ENCODE data around the gene CD276.

CD276 gene

DNA sequence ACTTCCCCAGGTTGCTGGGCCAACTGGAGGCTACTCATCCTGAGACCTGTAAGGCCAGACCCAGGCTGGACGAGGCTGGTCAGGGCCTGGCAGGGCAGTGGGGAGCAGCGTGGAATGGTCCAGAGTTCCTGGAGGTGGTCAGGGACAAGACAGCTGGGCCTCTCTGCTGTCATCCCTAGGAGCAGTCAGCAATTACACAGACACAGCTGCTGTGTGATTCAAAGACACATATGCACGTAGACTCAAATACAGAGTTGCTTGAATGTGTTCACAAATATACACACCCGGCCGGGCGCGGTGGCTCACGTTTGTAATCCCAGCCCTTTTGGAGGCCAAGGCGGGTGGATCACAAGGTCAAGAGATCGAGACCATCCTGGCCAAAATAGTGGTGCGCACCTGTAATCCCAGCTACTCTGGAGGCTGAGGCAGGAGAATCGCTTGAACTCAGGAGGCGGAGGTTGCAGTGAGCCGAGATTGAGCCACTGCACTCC is 1.5 kb upstream of the CD276 start:
- Histone ChIP-seq H3K27me3 (ENCODE audit: control insufficient read depth in 5 of 5, insufficient read depth in 4 of 5, low read length in 5 of 5) (no peaks in the 10 kb centered on the region), H3K9me3 (ENCODE audit: control insufficient read depth in 5 of 5, low read length in 5 of 5) (no peaks in the 10 kb centered on the region), H3K9ac (ENCODE audit: low read length in 5 of 5) (no peak overlapping the region), H3K4me1 (ENCODE audit: control insufficient read depth in 5 of 5, insufficient read depth in 5 of 5, low read length in 5 of 5) (peaks cover 5 to 53% (median 46%) of the 10 kb centered on the region in 5 donors), H3K36me3 (ENCODE audit: control insufficient read depth in 5 of 5, insufficient read depth in 5 of 5, low read length in 5 of 5) (no peaks in the 10 kb centered on the region), H3K4me3 (ENCODE audit: low read depth in 1 of 5, low read length in 5 of 5) (no peak overlapping the region), H3K27ac (ENCODE audit: low read depth, low read length) (peak overlapping the region; percentile 80)

DNA sequence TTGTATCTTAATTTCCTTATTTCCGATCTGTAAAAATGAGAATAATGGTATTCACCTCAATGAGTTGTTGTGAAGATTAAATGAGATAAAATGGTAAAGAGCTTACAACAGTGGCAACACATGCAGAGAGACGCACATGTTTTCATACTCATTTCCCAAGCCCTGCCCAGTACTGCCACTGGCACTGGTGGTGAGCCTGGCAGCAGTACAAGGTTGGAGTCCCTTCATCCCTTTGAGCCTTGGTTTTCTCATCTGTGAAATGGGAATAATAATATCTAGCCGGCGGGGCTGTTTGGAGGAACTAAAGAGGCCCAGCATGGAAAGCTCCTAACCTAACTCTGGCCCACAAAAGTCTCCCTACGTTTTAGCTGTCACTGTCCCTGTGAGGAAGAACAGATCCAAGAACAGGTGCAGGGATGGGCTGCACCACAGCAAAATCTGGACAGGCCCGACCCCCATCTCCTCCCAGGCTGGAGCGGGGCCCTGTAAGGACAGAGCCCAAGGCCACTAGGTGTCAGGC is 866 bp upstream of the CD276 start:
- H3K9ac ChIP-seq (ENCODE audit: low read length in 5 of 5), result peak overlapping the region in 3 of 5 donors; percentile 26 to 73 (median 68)
- H3K27me3 ChIP-seq (ENCODE audit: control insufficient read depth in 5 of 5, insufficient read depth in 4 of 5, low read length in 5 of 5), result no peaks in the 10 kb centered on the region
- peak overlapping the region; percentile 80 for H3K27ac ChIP-seq (ENCODE audit: low read depth, low read length)
- H3K36me3 ChIP-seq (ENCODE audit: control insufficient read depth in 5 of 5, insufficient read depth in 5 of 5, low read length in 5 of 5), result no peaks in the 10 kb centered on the region
- H3K4me3 ChIP-seq (ENCODE audit: low read depth in 1 of 5, low read length in 5 of 5), result peak overlapping the region in 3 of 5 donors; percentile 65 to 75 (median 73)
- peaks cover 9 to 58% (median 53%) of the 10 kb centered on the region in 5 donors for H3K4me1 ChIP-seq (ENCODE audit: control insufficient read depth in 5 of 5, insufficient read depth in 5 of 5, low read length in 5 of 5)
- no peaks in the 10 kb centered on the region for H3K9me3 ChIP-seq (ENCODE audit: control insufficient read depth in 5 of 5, low read length in 5 of 5)

DNA sequence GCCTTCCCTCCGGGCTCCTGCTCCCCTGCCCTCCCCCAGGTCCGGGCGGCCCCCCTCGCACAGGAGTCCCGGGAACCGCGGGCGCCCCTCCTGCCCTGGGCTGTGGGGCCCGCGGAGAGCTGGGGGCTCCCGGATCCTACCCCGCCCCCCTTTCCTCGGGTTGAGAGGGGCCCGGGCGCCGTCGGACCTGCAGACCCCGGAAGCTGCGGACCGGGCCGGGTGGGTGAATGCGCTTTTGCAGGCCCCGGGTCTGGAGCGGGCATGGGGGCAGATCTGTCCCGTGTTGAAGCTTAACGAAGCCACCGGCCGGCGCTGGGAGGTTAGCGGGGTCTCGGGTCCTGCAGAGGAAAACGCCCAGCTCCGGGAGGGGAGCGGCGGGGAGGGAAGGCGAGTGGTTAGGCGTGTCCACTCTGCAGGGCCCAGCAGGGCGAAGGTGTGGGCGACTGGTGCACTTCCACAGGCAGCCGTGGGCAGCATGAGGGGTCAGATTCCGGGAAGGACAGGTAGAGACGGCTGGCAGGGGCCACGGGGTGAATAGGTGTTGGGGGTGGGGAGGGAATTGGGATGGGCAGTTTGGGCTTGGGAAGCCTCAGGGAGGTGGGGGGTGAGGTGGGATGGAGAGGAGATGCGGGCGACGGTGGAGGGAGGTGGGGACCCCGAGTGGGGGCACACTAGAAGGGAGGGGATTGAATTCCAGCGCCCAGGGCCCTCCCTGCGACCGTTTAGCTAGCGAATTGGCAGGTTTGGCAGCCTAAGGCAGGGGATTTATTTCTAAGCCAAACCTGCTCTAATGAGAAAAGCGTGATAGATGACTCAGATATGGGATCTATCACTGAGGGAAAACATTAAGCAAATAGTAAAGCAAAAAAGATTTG is 635 bp downstream of the CD276 start:
- peak overlapping the region; percentile 64 to 85 (median 73) for H3K4me3 ChIP-seq (ENCODE audit: low read depth in 1 of 5, low read length in 5 of 5)
- no peaks in the 10 kb centered on the region for H3K9me3 ChIP-seq (ENCODE audit: control insufficient read depth in 5 of 5, low read length in 5 of 5)
- peak overlapping the region; percentile 87 for H3K27ac ChIP-seq (ENCODE audit: low read depth, low read length)
- peaks cover 9 to 73% (median 62%) of the 10 kb centered on the region in 5 donors for H3K4me1 ChIP-seq (ENCODE audit: control insufficient read depth in 5 of 5, insufficient read depth in 5 of 5, low read length in 5 of 5)
- no peaks in the 10 kb centered on the region for H3K36me3 ChIP-seq (ENCODE audit: control insufficient read depth in 5 of 5, insufficient read depth in 5 of 5, low read length in 5 of 5)
- H3K27me3 ChIP-seq (ENCODE audit: control insufficient read depth in 5 of 5, insufficient read depth in 4 of 5, low read length in 5 of 5), result no peaks in the 10 kb centered on the region
- H3K9ac ChIP-seq (ENCODE audit: low read length in 5 of 5), result peak overlapping the region in 4 of 5 donors; percentile 72 to 86 (median 80)

DNA sequence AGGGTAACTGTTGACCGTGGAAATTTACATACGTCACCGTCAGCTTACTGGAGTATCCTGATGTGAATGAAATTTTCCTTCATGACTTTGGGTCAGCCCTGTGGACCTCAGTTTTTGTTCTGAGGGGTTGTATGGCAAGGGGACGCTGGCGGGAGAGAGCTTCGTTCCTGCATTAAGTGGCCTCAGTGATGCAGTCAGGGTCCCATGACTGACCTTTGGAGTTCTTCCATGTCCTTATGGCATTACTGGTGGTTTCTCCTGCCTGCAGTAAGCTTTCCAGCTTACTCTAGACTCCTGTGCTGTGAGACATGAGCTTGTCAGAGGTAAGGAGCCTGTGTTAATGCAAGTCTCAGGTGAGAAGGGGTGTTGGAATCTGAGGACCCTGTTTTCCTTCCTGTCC is 1.8 kb downstream of the CD276 start:
- H3K27me3 ChIP-seq (ENCODE audit: control insufficient read depth in 5 of 5, insufficient read depth in 4 of 5, low read length in 5 of 5), result no peaks in the 10 kb centered on the region

DNA sequence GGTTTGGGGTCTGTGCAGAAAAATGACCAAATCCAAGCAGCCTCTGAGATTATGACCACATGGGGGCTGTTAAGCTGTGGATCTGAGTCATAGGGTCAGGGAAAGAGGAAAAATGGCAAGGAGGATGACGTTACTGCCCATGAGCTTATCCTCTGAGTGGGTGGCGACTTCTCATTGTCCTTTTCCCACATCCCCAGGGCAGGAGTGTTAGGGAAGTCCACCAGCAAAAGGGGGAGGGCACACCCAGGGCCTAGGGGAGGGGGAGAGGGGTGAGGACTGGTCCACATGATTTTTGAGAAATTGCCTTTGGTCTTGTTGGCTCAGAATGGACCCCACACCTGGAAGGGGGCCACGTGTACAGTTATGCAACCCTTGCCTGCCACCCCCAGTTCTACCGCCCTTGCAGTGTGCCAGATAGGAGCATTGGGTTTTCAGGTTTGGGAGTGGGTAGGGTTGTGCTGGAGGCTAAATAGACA is 2.6 kb downstream of the CD276 start:
- H3K27ac ChIP-seq (ENCODE audit: low read depth, low read length), result peak overlapping the region; percentile 87
- H3K4me1 ChIP-seq (ENCODE audit: control insufficient read depth in 5 of 5, insufficient read depth in 5 of 5, low read length in 5 of 5), result peaks cover 14 to 90% (median 72%) of the 10 kb centered on the region in 5 donors
- H3K27me3 ChIP-seq (ENCODE audit: control insufficient read depth in 5 of 5, insufficient read depth in 4 of 5, low read length in 5 of 5), result no peaks in the 10 kb centered on the region
- no peaks in the 10 kb centered on the region for H3K36me3 ChIP-seq (ENCODE audit: control insufficient read depth in 5 of 5, insufficient read depth in 5 of 5, low read length in 5 of 5)
- H3K9ac ChIP-seq (ENCODE audit: low read length in 5 of 5), result peak overlapping the region in 1 of 5 donors; percentile 86
- H3K9me3 ChIP-seq (ENCODE audit: control insufficient read depth in 5 of 5, low read length in 5 of 5), result no peaks in the 10 kb centered on the region
- peak overlapping the region in 3 of 5 donors; percentile 64 to 73 (median 69) for H3K4me3 ChIP-seq (ENCODE audit: low read depth in 1 of 5, low read length in 5 of 5)

More for the DNA sequence above, 1.8 kb downstream of the CD276 start:
- Histone ChIP-seq H3K27ac (ENCODE audit: low read depth, low read length) (peak overlapping the region; percentile 87), H3K9ac (ENCODE audit: low read length in 5 of 5) (peak overlapping the region in 4 of 5 donors; percentile 2 to 86 (median 60)), H3K4me3 (ENCODE audit: low read depth in 1 of 5, low read length in 5 of 5) (peak overlapping the region; percentile 64 to 85 (median 73)), H3K4me1 (ENCODE audit: control insufficient read depth in 5 of 5, insufficient read depth in 5 of 5, low read length in 5 of 5) (peaks cover 9 to 83% (median 63%) of the 10 kb centered on the region in 5 donors), H3K9me3 (ENCODE audit: control insufficient read depth in 5 of 5, low read length in 5 of 5) (no peaks in the 10 kb centered on the region), H3K36me3 (ENCODE audit: control insufficient read depth in 5 of 5, insufficient read depth in 5 of 5, low read length in 5 of 5) (no peaks in the 10 kb centered on the region)

DNA sequence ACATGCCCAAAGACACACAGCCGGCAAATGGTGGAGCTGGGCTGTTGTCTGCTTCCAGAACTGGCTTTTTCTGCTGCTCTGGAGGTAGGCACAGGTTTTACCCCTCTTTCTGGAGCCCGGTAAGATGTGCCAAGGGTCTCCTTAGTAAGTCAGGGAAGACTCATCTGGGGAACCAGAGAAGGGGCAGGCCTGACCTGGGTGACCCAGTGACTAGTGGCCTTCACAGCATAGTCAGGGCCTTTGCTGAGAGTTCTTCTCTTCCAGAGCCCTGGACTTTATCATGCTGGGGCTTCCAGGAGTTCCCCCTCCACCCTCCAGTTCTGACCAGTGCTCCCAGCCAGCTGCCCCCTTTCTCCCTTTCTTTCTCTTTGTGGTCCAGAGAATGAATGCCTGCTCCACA is 3.2 kb downstream of the CD276 start:
- no peaks in the 10 kb centered on the region for H3K36me3 ChIP-seq (ENCODE audit: control insufficient read depth in 5 of 5, insufficient read depth in 5 of 5, low read length in 5 of 5)
- H3K9ac ChIP-seq (ENCODE audit: low read length in 5 of 5), result peak overlapping the region in 3 of 5 donors; percentile 20 to 52 (median 47)
- no peaks in the 10 kb centered on the region for H3K9me3 ChIP-seq (ENCODE audit: control insufficient read depth in 5 of 5, low read length in 5 of 5)
- H3K4me3 ChIP-seq (ENCODE audit: low read depth in 1 of 5, low read length in 5 of 5), result peak overlapping the region in 1 of 5 donors; percentile 19
- H3K4me1 ChIP-seq (ENCODE audit: control insufficient read depth in 5 of 5, insufficient read depth in 5 of 5, low read length in 5 of 5), result peaks cover 14 to 88% (median 74%) of the 10 kb centered on the region in 5 donors
- peak overlapping the region; percentile 87 for H3K27ac ChIP-seq (ENCODE audit: low read depth, low read length)
- no peaks in the 10 kb centered on the region for H3K27me3 ChIP-seq (ENCODE audit: control insufficient read depth in 5 of 5, insufficient read depth in 4 of 5, low read length in 5 of 5)

DNA sequence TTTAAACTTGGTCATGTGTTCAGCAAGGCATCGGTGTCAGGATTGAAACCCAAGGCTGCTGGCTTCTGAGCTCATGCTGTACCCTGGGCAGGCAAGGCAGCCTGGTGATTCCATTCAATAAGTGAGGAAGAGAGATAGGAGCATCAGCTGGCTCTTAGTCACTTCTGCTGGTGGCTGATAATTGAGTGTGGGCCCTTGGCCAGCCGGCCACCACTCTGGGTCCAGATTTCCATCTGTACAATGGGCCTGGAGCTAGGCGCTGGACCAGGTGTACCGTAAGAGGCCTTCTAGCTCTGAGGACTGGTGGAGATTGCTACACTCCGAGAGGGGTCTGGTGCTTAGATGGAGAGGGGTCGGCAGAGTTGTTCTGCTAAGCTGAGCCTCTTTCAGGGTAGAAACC is 4.3 kb downstream of the CD276 start:
- Histone ChIP-seq H3K9me3 (ENCODE audit: control insufficient read depth in 5 of 5, low read length in 5 of 5) (no peaks in the 10 kb centered on the region), H3K27ac (ENCODE audit: low read depth, low read length) (peak overlapping the region; percentile 87), H3K4me3 (ENCODE audit: low read depth in 1 of 5, low read length in 5 of 5) (peak overlapping the region in 1 of 5 donors; percentile 19), H3K27me3 (ENCODE audit: control insufficient read depth in 5 of 5, insufficient read depth in 4 of 5, low read length in 5 of 5) (no peaks in the 10 kb centered on the region), H3K9ac (ENCODE audit: low read length in 5 of 5) (peak overlapping the region in 3 of 5 donors; percentile 1 to 43 (median 31)), H3K36me3 (ENCODE audit: control insufficient read depth in 5 of 5, insufficient read depth in 5 of 5, low read length in 5 of 5) (no peaks in the 10 kb centered on the region), H3K4me1 (ENCODE audit: control insufficient read depth in 5 of 5, insufficient read depth in 5 of 5, low read length in 5 of 5) (peaks cover 14 to 81% (median 71%) of the 10 kb centered on the region in 5 donors)

DNA sequence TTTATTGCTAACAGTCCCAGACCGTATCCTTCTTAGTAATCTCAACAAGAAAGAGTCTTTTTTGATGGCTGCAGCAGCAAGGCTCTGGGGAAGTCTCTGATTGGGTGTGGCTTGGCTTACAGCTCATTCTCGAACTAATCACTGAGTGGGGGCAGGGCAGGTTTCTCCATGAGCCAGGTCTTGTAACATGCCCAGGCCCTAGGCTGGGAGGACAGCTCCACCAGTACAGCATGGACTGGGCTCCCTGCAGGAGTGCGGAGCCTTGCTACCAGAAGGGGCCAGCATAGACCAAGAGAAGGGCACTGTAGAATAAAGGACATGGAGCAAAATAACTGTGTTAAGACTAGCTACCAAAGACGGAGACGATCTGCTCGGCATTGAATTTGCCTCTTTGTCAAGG is 7.2 kb downstream of the CD276 start:
- H3K27ac ChIP-seq (ENCODE audit: low read depth, low read length), result peak overlapping the region; percentile 26
- H3K9ac ChIP-seq (ENCODE audit: low read length in 5 of 5), result peak overlapping the region in 1 of 5 donors; percentile 27
- H3K36me3 ChIP-seq (ENCODE audit: control insufficient read depth in 5 of 5, insufficient read depth in 5 of 5, low read length in 5 of 5), result no peaks in the 10 kb centered on the region
- H3K9me3 ChIP-seq (ENCODE audit: control insufficient read depth in 5 of 5, low read length in 5 of 5), result no peaks in the 10 kb centered on the region
- H3K4me1 ChIP-seq (ENCODE audit: control insufficient read depth in 5 of 5, insufficient read depth in 5 of 5, low read length in 5 of 5), result peaks cover 22 to 84% (median 76%) of the 10 kb centered on the region in 5 donors
- H3K27me3 ChIP-seq (ENCODE audit: control insufficient read depth in 5 of 5, insufficient read depth in 4 of 5, low read length in 5 of 5), result no peaks in the 10 kb centered on the region
- no peak overlapping the region for H3K4me3 ChIP-seq (ENCODE audit: low read depth in 1 of 5, low read length in 5 of 5)

DNA sequence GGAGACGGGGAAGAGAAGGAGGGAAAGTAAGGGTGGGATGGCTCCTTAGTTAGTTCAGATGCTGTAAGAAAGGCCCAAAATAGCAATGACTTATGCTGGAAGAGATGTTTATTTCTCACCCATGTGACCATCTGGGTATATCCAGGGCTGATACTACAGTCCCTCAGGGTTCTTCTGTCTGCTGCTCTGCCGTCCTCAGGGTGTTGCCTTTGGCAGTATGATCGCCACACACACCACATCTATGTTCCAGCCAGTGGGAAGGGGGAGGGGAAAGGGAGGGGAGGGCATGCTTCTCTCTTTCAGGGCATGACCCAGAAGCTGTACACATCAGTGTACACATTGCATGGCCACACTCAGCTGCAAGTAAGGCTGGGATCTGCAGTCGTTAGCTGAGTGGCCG is 10.2 kb downstream of the CD276 start:
- Histone ChIP-seq H3K4me3 (ENCODE audit: low read depth in 1 of 5, low read length in 5 of 5) (no peak overlapping the region), H3K4me1 (ENCODE audit: control insufficient read depth in 5 of 5, insufficient read depth in 5 of 5, low read length in 5 of 5) (peaks cover 24 to 71% (median 61%) of the 10 kb centered on the region in 5 donors), H3K9me3 (ENCODE audit: control insufficient read depth in 5 of 5, low read length in 5 of 5) (no peaks in the 10 kb centered on the region), H3K27me3 (ENCODE audit: control insufficient read depth in 5 of 5, insufficient read depth in 4 of 5, low read length in 5 of 5) (no peaks in the 10 kb centered on the region), H3K36me3 (ENCODE audit: control insufficient read depth in 5 of 5, insufficient read depth in 5 of 5, low read length in 5 of 5) (peaks cover 0 to 12% (median under 1%) of the 10 kb centered on the region in 5 donors), H3K9ac (ENCODE audit: low read length in 5 of 5) (peak overlapping the region in 2 of 5 donors; percentile 7 to 20), H3K27ac (ENCODE audit: low read depth, low read length) (no peak overlapping the region)
